Measurements from ENCODE around the gene CD36. TPM values are rescaled to one million over a fixed set of nuclear protein-coding genes. Genes with fewer than 3 reads are reported as not detected.

The CD36 gene
- polyA plus RNA-seq, 1 donor from 2014 or later = 0.31 TPM

DNA sequence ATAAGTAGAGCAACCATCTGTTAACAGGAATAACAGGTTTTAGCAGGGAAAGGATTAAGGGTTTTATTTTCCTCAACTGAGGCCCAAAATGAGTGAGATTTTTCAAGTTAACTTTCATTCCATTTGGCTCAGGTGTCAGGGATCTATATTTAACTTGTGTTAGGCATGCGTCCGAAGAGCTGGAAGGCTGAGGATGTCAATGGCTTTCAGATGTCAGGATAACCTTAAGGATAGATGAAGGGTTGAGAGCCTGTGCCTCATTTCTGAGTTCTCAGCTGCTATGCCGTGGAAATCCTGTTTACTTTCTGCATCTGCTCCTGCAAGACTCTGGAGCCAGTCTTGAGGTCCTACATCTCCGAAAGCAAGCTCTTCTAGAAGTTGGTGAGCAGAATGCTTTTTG, 36.4 kb upstream of the CD36 start:
- Histone ChIP-seq H3K79me2 (replicated peaks; ENCODE audit: insufficient read depth, low read length) (no peaks in the 10 kb centered on the region), H3K27me3 (ENCODE audit: insufficient read depth, low read depth, low read length) (no peaks in the 10 kb centered on the region), H3F3A (ENCODE audit: insufficient read depth, low read length, poor library complexity, severe bottlenecking) (no peaks in the 10 kb centered on the region), H3K4me2 (ENCODE audit: low read length) (no peak overlapping the region), H3K27ac (ENCODE audit: low read length) (no peak overlapping the region), H3K36me3 (ENCODE audit: insufficient read depth, low read length) (no peaks in the 10 kb centered on the region), H3K4me3 (ENCODE audit: low read length) (no peak overlapping the region), H4K20me1 (ENCODE audit: insufficient read depth) (no peaks in the 10 kb centered on the region), H2AFZ (ENCODE audit: low read depth, low read length) (no peak overlapping the region), H3K9ac (ENCODE audit: low read length) (no peak overlapping the region), H3K9me3 (ENCODE audit: low read length) (no peaks in the 10 kb centered on the region), H3K9me2 (ENCODE audit: insufficient read depth, low read length) (no peaks in the 10 kb centered on the region)
- TF ChIP-seq, protein P1, sequence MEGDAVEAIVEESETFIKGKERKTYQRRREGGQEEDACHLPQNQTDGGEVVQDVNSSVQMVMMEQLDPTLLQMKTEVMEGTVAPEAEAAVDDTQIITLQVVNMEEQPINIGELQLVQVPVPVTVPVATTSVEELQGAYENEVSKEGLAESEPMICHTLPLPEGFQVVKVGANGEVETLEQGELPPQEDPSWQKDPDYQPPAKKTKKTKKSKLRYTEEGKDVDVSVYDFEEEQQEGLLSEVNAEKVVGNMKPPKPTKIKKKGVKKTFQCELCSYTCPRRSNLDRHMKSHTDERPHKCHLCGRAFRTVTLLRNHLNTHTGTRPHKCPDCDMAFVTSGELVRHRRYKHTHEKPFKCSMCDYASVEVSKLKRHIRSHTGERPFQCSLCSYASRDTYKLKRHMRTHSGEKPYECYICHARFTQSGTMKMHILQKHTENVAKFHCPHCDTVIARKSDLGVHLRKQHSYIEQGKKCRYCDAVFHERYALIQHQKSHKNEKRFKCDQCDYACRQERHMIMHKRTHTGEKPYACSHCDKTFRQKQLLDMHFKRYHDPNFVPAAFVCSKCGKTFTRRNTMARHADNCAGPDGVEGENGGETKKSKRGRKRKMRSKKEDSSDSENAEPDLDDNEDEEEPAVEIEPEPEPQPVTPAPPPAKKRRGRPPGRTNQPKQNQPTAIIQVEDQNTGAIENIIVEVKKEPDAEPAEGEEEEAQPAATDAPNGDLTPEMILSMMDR (IDR thresholded peaks at IDR 0.05; ENCODE audit: poor library complexity, severe bottlenecking) = no peak
- TF ChIP-seq EZH2 (IDR thresholded peaks at IDR 0.05; ENCODE audit: borderline replicate concordance, insufficient read depth, low read length, poor library complexity, severe bottlenecking) (no peak), RAD21 (conservative IDR thresholded peaks at IDR 0.05) (no peak), SMC3 (conservative IDR thresholded peaks at IDR 0.05; ENCODE audit: poor library complexity) (no peak), TAF1 (IDR thresholded peaks at IDR 0.05; ENCODE audit: low read depth) (no peak)
- TF ChIP-seq, protein P2, sequence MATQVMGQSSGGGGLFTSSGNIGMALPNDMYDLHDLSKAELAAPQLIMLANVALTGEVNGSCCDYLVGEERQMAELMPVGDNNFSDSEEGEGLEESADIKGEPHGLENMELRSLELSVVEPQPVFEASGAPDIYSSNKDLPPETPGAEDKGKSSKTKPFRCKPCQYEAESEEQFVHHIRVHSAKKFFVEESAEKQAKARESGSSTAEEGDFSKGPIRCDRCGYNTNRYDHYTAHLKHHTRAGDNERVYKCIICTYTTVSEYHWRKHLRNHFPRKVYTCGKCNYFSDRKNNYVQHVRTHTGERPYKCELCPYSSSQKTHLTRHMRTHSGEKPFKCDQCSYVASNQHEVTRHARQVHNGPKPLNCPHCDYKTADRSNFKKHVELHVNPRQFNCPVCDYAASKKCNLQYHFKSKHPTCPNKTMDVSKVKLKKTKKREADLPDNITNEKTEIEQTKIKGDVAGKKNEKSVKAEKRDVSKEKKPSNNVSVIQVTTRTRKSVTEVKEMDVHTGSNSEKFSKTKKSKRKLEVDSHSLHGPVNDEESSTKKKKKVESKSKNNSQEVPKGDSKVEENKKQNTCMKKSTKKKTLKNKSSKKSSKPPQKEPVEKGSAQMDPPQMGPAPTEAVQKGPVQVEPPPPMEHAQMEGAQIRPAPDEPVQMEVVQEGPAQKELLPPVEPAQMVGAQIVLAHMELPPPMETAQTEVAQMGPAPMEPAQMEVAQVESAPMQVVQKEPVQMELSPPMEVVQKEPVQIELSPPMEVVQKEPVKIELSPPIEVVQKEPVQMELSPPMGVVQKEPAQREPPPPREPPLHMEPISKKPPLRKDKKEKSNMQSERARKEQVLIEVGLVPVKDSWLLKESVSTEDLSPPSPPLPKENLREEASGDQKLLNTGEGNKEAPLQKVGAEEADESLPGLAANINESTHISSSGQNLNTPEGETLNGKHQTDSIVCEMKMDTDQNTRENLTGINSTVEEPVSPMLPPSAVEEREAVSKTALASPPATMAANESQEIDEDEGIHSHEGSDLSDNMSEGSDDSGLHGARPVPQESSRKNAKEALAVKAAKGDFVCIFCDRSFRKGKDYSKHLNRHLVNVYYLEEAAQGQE (IDR thresholded peaks at IDR 0.05; ENCODE audit: borderline replicate concordance) = no peak

DNA sequence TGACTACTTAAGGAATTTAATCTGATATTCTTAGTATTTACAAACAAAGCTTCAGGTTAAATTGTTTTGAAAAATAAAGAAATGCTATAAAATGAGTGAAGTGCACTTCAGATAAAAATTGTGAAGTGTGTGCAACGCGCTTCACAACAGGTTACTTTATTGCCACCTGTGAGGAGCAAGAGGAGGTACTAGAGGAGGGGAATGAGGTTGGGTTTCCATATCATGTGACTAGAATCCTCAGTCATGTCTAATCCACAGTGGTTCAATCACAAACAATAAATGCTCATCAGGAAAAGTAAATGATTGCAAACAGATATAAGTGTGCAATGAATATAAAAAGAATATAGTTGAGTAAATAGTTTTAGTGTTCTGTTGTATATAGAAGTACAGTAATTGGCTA, 34.5 kb upstream of the CD36 start:
- Histone ChIP-seq H2AFZ (ENCODE audit: low read depth, low read length) (no peak overlapping the region), H3K9ac (ENCODE audit: low read length) (no peak overlapping the region)
- TF ChIP-seq TAF1 (IDR thresholded peaks at IDR 0.05; ENCODE audit: low read depth) (no peak), RAD21 (conservative IDR thresholded peaks at IDR 0.05) (no peak), POLR2AphosphoS5 (IDR thresholded peaks at IDR 0.05) (no peak), EP300 (conservative IDR thresholded peaks at IDR 0.05; ENCODE audit: poor library complexity, severe bottlenecking) (no peak)
- TF ChIP-seq, protein P2 (IDR thresholded peaks at IDR 0.05; ENCODE audit: borderline replicate concordance) = no peak
- TF ChIP-seq, protein P1 (IDR thresholded peaks at IDR 0.05; ENCODE audit: poor library complexity, severe bottlenecking) = no peak

More for the DNA sequence above, 34.5 kb upstream of the CD36 start:
- Histone ChIP-seq H3F3A (ENCODE audit: insufficient read depth, low read length, poor library complexity, severe bottlenecking) (no peaks in the 10 kb centered on the region), H3K9me3 (ENCODE audit: low read length) (no peaks in the 10 kb centered on the region), H3K4me2 (ENCODE audit: low read length) (no peak overlapping the region), H3K27me3 (ENCODE audit: insufficient read depth, low read depth, low read length) (no peaks in the 10 kb centered on the region), H3K4me3 (ENCODE audit: low read length) (no peak overlapping the region), H4K20me1 (ENCODE audit: insufficient read depth) (no peaks in the 10 kb centered on the region), H3K79me2 (replicated peaks; ENCODE audit: insufficient read depth, low read length) (no peaks in the 10 kb centered on the region), H3K27ac (ENCODE audit: low read length) (no peak overlapping the region), H3K36me3 (ENCODE audit: insufficient read depth, low read length) (no peaks in the 10 kb centered on the region), H3K9me2 (ENCODE audit: insufficient read depth, low read length) (no peaks in the 10 kb centered on the region)
